Measurements from ENCODE around the gene ZNF805. TPM values are rescaled to one million over a fixed set of nuclear protein-coding genes. Genes with fewer than 3 reads are reported as not detected.

The ZNF805 gene
- total RNA-seq: 10 to 100 TPM in 1 of 5 donors, 1 to 10 TPM in 4; 1.2 to 37.6 (median 8.1) TPM
- under 1 TPM; 0.46 to 0.81 (median 0.53) TPM for polyA plus RNA-seq
- long read RNA-seq, donor 1: 0 reads
- long read RNA-seq, donor 2: 0 reads
- long read RNA-seq, donor 3: 0 reads
- long read RNA-seq, donor 4: 0 reads
- long read RNA-seq, donor 5, partial matches to known transcripts: 0 of 3 reads
- long read RNA-seq, donor 5, other reads (novel, unspliced or antisense): 0 of 3 reads
- long read RNA-seq, donor 6, partial matches to known transcripts: 0 of 3 reads
- long read RNA-seq, donor 6, other reads (novel, unspliced or antisense): 0 of 3 reads
- long read RNA-seq, donor 7, partial matches to known transcripts: 0 of 2 reads
- long read RNA-seq, donor 7, other reads (novel, unspliced or antisense): 0 of 2 reads
- long read RNA-seq, donor 8, partial matches to known transcripts: 0 of 1 reads
- long read RNA-seq, donor 8, other reads (novel, unspliced or antisense): 0 of 1 reads
- long read RNA-seq, donor 9, partial matches to known transcripts: 0 of 1 reads
- long read RNA-seq, donor 9, other reads (novel, unspliced or antisense): 0 of 1 reads
- long read RNA-seq, donor 10, partial matches to known transcripts: 0 of 2 reads
- long read RNA-seq, donor 10, other reads (novel, unspliced or antisense): 0 of 2 reads

GRCh38 chr19:57240311-57241090 lies at the start of gene ZNF805:
Gene ZNF805, plus strand, starts transcription at chr19:57240632. Its CDS starts 260 bp downstream, at chr19:57240892.
- peak within 1 kb of the TSS; percentile 89 to 99 (median 90) for H3K4me3 ChIP-seq
- H3K4me1 ChIP-seq: peaks cover 13 to 28% (median 27%) of the 10 kb centered on the region in 4 donors
- DNase-seq: peak; percentile 97 to 99
- intact Hi-C loops (cut with DNase I; ENCODE audit: low total_unique reads): no loop called here
- H3K36me3 ChIP-seq: peaks cover 9 to 31% (median 25%) of the 10 kb centered on the region in 4 donors
- 0% methylated on average over 8 to 61 of the region's 61 CpGs for WGBS, 5 donors
- no peaks in the 10 kb centered on the region for H3K27me3 ChIP-seq
- peak within 1 kb of the TSS; percentile 83 to 95 (median 93) for H3K27ac ChIP-seq
- H3K9me3 ChIP-seq: no peaks in the 10 kb centered on the region
- peak; percentile 9 for TF ChIP-seq EP300 (IDR thresholded peaks at IDR 0.05)
- TF ChIP-seq POLR2A (IDR thresholded peaks at IDR 0.05): no peak
- TF ChIP-seq, protein P1, sequence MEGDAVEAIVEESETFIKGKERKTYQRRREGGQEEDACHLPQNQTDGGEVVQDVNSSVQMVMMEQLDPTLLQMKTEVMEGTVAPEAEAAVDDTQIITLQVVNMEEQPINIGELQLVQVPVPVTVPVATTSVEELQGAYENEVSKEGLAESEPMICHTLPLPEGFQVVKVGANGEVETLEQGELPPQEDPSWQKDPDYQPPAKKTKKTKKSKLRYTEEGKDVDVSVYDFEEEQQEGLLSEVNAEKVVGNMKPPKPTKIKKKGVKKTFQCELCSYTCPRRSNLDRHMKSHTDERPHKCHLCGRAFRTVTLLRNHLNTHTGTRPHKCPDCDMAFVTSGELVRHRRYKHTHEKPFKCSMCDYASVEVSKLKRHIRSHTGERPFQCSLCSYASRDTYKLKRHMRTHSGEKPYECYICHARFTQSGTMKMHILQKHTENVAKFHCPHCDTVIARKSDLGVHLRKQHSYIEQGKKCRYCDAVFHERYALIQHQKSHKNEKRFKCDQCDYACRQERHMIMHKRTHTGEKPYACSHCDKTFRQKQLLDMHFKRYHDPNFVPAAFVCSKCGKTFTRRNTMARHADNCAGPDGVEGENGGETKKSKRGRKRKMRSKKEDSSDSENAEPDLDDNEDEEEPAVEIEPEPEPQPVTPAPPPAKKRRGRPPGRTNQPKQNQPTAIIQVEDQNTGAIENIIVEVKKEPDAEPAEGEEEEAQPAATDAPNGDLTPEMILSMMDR (IDR thresholded peaks at IDR 0.05): peak in 2 of 7 experiments; percentile 19 to 20
- peak; percentile 81 to 94 (median 83) for TF ChIP-seq POLR2AphosphoS5 (IDR thresholded peaks at IDR 0.05)

DNA sequence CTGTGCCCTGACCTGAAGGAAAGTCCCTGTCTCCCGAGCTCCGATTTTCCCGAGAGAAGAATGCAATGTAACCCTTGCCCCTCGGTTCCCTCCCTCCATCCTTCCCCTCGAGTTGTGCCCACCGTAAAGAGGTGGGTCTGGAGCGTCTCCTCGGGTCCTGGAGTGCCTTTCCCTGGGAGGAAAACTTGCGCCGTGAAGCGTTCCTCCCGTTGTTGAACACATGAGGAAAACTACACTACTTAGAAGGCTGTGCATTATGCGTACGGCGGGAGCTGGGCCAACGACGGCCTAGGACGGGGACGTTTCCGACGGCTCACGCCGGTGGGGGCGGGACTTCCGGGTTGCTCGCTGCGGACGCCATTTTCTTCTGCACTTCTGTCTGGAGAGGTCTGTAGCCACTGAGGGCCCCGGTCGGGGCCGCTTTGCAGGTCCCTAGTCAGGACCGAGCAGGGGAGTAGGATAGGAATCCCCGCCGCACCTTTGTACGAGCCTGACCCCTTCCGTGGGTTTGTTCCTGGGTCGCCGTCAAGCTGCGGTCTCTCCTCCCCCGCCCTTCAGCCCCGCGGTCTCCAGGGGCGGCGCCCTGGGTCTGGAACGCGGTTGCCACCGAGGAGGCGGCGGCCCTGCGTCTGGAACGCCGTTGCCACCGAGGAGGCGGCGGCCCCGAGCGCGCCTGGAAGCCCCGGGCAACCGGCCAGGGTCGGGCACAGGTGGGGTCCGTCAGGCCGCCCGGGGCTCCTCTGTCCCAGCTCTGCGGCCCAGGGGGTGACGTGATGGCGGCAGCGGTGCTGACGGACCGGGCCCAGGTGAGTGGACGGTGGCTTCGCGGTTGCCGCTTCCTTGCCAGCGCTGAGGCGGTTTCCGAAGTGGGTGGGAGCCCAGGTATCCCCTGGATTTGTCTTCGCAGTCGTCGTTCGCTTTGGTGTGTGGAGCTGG lies 49.0 kb upstream of the ZNF805 start, which contains the start of gene ZNF264:
Gene ZNF264 (plus strand): TSS at position 360 of the 936 bp plus-strand sequence. CDS start 414 bp downstream, at position 774.
- 0 to 3% (median 1%) methylated on average over 40 to 81 of the region's 81 CpGs for WGBS, 5 donors
- Histone ChIP-seq H3K4me3 (peak within 1 kb of the TSS; percentile 86 to 99 (median 96)), H3K36me3 (peaks cover 31 to 35% (median 32%) of the 10 kb centered on the region in 4 donors), H3K4me1 (peaks cover 22 to 26% (median 23%) of the 10 kb centered on the region in 4 donors), H3K27me3 (peaks cover 0 to 4% (median 0%) of the 10 kb centered on the region in 3 donors), H3K27ac (peak within 1 kb of the TSS; percentile 80 to 92 (median 89)), H3K9me3 (peaks cover 0 to 47% (median 6%) of the 10 kb centered on the region in 4 donors)
- TF ChIP-seq, protein P1 (IDR thresholded peaks at IDR 0.05): no peak
- TF ChIP-seq POLR2AphosphoS5 (IDR thresholded peaks at IDR 0.05) (peak; percentile 12 to 76 (median 28)), POLR2A (IDR thresholded peaks at IDR 0.05) (no peak)
- DNase-seq: peak; percentile 92 to 97
- intact Hi-C loops (cut with DNase I; ENCODE audit: low total_unique reads): no loop called here

- 7 to 11% (median 7%) methylated on average over 9 of the region's 9 CpGs for WGBS, 5 donors
- TF ChIP-seq, protein P1 (IDR thresholded peaks at IDR 0.05): no peak
- TF ChIP-seq POLR2AphosphoS5 (IDR thresholded peaks at IDR 0.05) (no peak), POLR2A (IDR thresholded peaks at IDR 0.05) (no peak), EP300 (IDR thresholded peaks at IDR 0.05) (no peak)
- Histone ChIP-seq H3K36me3 (peaks cover 38 to 41% (median 39%) of the 10 kb centered on the region in 4 donors), H3K4me1 (peaks cover 22 to 26% (median 23%) of the 10 kb centered on the region in 4 donors), H3K27me3 (no peaks in the 10 kb centered on the region), H3K27ac (peak overlapping the region in 4 of 5 donors; percentile 83 to 92 (median 90)), H3K9me3 (peaks cover 0 to 42% (median 3%) of the 10 kb centered on the region in 4 donors), H3K4me3 (peak overlapping the region; percentile 86 to 99 (median 96))
- intact Hi-C loops (cut with DNase I; ENCODE audit: low total_unique reads): no loop called here
- peak in 1 of 2 donors; percentile 51 for DNase-seq
Measured at GRCh38 chr19:57192077-57192420, 48.4 kb upstream of the ZNF805 start.
